ENCODE data around the gene ATP6V1E1. TPM values are rescaled to one million over a fixed set of nuclear protein-coding genes. Genes with fewer than 3 reads are reported as not detected.

The ATP6V1E1 gene
- total RNA-seq, 1 experiment from 2014 or later: 88.1 TPM

- Mint-ChIP-seq H3K4me3 (no peak overlapping the region), H3K27ac (no peak overlapping the region), H3K36me3 (no peaks in the 10 kb centered on the region), H3K9me3 (no peaks in the 10 kb centered on the region), H3K27me3 (ENCODE audit: low read depth) (no peaks in the 10 kb centered on the region), H3K4me1 (0 out of 2 replicates have a peak, but pooled peaks cover 7% of the 10 kb centered on the region)
- ChIA-PET POLR2A (interaction anchor here (0.6 to 1.2 kb wide), 2 partner anchors 8 to 89 kb away, joined by 3 read pairs; no protein-coding TSS in a partner anchor), CTCF (interaction anchor here (0.6 to 1.8 kb wide), 8 partner anchors 10 to 461 kb away, joined by 3 to 10 read pairs (median 5); no protein-coding TSS in a partner anchor)
- no peak for DNase-seq (ENCODE audit: low spot score)
- no peak for ATAC-seq
- TF ChIP-seq PREB (CRISPR knock-in tag; IDR thresholded peaks at IDR 0.05; ENCODE audit: borderline replicate concordance) (no peak), ETV6 (CRISPR knock-in tag; IDR thresholded peaks at IDR 0.05) (no peak), PRRX2 (CRISPR knock-in tag; IDR thresholded peaks at IDR 0.05) (no peak), ZNF138 (CRISPR knock-in tag; conservative IDR thresholded peaks at IDR 0.05) (no peak), TEAD1 (CRISPR knock-in tag; IDR thresholded peaks at IDR 0.05) (no peak), JAZF1 (CRISPR knock-in tag; IDR thresholded peaks at IDR 0.05) (no peak), NR1H2 (CRISPR knock-in tag; IDR thresholded peaks at IDR 0.05) (no peak), AR (CRISPR knock-in tag; IDR thresholded peaks at IDR 0.05) (no peak), CREM (CRISPR knock-in tag; IDR thresholded peaks at IDR 0.05) (no peak), ELF4 (CRISPR knock-in tag; IDR thresholded peaks at IDR 0.05; ENCODE audit: low read depth) (no peak)
- TF ChIP-seq, protein P1, sequence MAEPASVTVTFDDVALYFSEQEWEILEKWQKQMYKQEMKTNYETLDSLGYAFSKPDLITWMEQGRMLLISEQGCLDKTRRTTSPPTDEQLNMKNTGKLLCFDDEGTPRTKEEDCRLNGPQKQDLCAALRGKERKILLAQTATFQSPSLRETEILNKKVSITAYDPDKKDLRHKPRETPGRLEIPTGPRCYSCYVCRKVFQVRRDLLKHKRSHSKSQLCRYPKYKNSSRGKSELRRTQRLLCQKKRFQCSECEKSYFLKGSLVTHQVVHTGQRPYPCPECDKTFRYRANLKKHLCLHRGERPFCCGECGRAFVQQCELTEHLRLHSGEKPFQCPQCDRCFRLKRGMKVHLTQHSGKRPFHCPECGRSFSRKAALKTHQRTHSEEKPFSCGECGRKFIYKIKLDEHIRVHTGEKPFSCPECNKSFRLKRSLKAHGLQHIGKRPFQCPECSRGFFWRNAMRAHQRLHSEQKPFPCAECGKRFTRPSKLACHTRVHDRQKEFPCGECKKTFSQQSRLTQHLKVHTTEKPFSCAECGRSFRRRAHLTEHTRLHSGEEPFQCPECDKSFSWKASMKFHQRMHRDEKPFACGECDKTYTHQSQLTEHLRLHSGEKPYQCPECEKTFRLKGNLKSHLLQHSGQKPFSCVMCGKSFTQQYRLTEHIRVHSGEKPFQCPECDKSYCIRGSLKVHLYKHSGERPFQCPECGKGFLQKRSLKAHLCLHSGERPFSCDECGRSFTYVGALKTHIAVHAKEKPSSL (CRISPR knock-in tag; conservative IDR thresholded peaks at IDR 0.05): no peak
- TF ChIP-seq, protein P2, sequence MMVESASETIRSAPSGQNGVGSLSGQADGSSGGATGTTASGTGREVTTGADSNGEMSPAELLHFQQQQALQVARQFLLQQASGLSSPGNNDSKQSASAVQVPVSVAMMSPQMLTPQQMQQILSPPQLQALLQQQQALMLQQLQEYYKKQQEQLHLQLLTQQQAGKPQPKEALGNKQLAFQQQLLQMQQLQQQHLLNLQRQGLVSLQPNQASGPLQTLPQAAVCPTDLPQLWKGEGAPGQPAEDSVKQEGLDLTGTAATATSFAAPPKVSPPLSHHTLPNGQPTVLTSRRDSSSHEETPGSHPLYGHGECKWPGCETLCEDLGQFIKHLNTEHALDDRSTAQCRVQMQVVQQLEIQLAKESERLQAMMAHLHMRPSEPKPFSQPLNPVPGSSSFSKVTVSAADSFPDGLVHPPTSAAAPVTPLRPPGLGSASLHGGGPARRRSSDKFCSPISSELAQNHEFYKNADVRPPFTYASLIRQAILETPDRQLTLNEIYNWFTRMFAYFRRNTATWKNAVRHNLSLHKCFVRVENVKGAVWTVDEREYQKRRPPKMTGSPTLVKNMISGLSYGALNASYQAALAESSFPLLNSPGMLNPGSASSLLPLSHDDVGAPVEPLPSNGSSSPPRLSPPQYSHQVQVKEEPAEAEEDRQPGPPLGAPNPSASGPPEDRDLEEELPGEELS (CRISPR knock-in tag; IDR thresholded peaks at IDR 0.05): no peak
- TF ChIP-seq, protein P3, sequence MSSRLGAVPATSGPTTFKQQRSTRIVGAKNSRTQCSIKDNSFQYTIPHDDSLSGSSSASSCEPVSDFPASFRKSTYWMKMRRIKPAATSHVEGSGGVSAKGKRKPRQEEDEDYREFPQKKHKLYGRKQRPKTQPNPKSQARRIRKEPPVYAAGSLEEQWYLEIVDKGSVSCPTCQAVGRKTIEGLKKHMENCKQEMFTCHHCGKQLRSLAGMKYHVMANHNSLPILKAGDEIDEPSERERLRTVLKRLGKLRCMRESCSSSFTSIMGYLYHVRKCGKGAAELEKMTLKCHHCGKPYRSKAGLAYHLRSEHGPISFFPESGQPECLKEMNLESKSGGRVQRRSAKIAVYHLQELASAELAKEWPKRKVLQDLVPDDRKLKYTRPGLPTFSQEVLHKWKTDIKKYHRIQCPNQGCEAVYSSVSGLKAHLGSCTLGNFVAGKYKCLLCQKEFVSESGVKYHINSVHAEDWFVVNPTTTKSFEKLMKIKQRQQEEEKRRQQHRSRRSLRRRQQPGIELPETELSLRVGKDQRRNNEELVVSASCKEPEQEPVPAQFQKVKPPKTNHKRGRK (CRISPR knock-in tag; IDR thresholded peaks at IDR 0.05; ENCODE audit: borderline replicate concordance): no peak
- TF ChIP-seq, protein P4, sequence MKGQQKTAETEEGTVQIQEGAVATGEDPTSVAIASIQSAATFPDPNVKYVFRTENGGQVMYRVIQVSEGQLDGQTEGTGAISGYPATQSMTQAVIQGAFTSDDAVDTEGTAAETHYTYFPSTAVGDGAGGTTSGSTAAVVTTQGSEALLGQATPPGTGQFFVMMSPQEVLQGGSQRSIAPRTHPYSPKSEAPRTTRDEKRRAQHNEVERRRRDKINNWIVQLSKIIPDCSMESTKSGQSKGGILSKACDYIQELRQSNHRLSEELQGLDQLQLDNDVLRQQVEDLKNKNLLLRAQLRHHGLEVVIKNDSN (CRISPR knock-in tag; IDR thresholded peaks at IDR 0.05): no peak
- TF ChIP-seq, protein P5, sequence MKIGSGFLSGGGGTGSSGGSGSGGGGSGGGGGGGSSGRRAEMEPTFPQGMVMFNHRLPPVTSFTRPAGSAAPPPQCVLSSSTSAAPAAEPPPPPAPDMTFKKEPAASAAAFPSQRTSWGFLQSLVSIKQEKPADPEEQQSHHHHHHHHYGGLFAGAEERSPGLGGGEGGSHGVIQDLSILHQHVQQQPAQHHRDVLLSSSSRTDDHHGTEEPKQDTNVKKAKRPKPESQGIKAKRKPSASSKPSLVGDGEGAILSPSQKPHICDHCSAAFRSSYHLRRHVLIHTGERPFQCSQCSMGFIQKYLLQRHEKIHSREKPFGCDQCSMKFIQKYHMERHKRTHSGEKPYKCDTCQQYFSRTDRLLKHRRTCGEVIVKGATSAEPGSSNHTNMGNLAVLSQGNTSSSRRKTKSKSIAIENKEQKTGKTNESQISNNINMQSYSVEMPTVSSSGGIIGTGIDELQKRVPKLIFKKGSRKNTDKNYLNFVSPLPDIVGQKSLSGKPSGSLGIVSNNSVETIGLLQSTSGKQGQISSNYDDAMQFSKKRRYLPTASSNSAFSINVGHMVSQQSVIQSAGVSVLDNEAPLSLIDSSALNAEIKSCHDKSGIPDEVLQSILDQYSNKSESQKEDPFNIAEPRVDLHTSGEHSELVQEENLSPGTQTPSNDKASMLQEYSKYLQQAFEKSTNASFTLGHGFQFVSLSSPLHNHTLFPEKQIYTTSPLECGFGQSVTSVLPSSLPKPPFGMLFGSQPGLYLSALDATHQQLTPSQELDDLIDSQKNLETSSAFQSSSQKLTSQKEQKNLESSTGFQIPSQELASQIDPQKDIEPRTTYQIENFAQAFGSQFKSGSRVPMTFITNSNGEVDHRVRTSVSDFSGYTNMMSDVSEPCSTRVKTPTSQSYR (CRISPR knock-in tag; IDR thresholded peaks at IDR 0.05): no peak
Observed at GRCh38 chr22:17581056-17581455, 47.5 kb downstream of the ATP6V1E1 start.
